ENCODE data around the gene EME2.
A peak's percentile ranks its signal among the peaks of the same experiment; 100 is the strongest.

The EME2 gene

DNA sequence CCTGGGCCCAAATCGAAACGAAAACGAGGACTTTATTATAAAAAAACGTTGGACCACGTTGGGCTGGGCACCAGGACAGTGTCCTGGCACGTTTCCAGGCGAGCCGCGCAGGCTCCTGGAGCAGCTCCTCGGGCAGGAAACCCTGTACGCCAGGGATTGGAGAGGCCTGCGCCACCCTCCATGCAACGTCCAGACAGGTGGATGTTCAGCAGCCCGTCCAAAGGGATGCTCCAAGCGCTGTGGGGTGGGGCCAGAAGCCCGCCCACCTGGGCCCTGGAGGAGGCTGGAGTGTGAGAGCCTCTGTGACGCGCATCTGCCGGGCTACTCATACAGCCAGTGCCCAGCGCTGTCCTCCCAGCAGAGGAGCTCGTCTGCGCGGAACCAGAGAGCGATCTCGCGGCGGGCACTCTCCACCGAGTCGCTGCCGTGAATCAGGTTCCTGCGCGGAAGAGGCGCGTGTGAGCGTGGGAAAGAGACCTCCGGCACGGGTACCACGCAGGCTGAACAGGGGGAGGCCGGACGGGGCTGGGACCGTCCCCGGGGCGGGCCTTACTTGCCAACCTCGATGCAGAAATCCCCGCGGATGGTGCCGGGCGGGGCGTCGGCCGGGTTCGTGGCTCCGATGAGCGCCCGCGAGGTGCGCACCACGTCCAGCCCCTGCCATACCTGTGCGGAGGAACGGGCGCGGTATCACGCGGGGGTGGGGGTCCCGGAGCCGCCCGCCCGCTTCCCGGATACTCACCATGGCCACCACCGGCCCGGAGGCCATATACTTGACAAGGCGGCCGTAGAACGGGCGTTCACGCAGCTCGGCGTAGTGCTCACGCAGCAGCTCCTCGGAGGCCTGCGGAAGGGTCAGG is 2.1 kb upstream of the EME2 start:
- no peak for TF ChIP-seq CTCF (IDR thresholded peaks at IDR 0.05; ENCODE audit: insufficient read depth, low read depth, low read length, missing control alignments)
- peak overlapping the region; percentile 98 for H3K4me3 ChIP-seq (ENCODE audit: low read depth, low read length)
- peak; percentile 69 for DNase-seq (ENCODE audit: low read depth)

DNA sequence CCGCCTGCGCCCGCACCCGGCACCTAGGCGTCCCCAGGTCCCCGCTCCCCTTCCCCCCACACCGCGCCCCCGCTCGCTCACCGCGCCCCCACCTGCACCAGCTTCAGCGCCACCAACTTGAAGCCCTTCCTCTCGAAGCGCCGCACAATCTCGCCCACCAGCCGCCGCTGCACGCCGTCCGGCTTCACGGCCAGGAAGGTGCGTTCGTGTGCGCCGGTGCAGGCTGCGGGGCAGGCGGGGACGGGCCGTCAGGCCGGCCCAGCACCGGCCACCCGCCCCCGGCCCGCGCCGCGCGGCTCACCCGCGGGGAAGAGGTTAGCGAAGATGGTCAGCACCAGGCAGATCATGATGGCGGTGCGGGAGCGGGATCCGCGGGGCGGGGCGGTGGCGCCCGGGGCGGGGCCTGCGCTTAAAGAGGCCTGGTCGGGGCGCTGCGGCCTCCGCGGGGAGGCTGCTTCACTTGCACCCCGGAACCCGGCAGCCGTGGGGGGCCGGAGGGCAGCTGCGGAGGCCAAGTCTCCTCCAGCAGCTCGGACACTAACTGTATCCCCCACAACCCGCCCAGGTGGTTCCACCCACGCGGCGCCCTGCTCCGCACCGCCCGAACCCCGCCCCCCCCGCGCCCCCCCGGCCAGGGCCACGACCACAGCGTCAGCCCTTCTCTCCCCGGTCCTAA is 1.3 kb upstream of the EME2 start, which contains the start of gene NME3:
TSS of gene NME3 (minus strand) at position 356 of the 676 bp plus-strand sequence. CDS start at position 347, 9 bp downstream.
- no peak for TF ChIP-seq CTCF (IDR thresholded peaks at IDR 0.05; ENCODE audit: insufficient read depth, low read depth, low read length, missing control alignments)
- DNase-seq (ENCODE audit: low read depth), result peak; percentile 80
- peak within 1 kb of the TSS; percentile 98 for H3K4me3 ChIP-seq (ENCODE audit: low read depth, low read length)

DNA sequence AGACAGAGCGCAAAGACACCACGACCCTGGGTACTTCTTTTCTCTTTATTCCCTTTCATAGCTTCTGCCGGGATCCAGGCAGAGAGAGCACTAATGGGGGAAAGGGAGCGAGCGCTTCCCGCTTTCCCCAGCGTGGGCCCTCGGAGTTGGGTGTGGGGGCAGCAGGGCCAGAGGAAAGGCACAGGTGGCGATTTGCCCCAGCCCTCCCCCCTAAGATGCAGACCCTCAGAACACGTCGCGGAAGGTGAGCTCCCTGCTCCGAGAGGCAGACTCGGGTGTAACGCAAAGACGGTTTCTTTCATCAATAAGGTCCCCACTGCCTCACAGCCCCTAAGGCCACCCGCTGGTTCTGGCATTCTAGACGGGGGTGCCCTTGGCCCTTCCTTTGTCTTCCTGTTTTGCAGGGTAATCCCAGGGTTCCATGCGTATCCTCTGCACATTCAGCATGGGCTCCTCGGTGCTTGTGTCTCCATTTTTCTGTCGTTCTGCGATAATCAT is 697 bp upstream of the EME2 start:
- H3K4me3 ChIP-seq (ENCODE audit: low read depth, low read length), result peak overlapping the region; percentile 98
- DNase-seq (ENCODE audit: low read depth), result no peak
- TF ChIP-seq CTCF (IDR thresholded peaks at IDR 0.05; ENCODE audit: insufficient read depth, low read depth, low read length, missing control alignments), result no peak

DNA sequence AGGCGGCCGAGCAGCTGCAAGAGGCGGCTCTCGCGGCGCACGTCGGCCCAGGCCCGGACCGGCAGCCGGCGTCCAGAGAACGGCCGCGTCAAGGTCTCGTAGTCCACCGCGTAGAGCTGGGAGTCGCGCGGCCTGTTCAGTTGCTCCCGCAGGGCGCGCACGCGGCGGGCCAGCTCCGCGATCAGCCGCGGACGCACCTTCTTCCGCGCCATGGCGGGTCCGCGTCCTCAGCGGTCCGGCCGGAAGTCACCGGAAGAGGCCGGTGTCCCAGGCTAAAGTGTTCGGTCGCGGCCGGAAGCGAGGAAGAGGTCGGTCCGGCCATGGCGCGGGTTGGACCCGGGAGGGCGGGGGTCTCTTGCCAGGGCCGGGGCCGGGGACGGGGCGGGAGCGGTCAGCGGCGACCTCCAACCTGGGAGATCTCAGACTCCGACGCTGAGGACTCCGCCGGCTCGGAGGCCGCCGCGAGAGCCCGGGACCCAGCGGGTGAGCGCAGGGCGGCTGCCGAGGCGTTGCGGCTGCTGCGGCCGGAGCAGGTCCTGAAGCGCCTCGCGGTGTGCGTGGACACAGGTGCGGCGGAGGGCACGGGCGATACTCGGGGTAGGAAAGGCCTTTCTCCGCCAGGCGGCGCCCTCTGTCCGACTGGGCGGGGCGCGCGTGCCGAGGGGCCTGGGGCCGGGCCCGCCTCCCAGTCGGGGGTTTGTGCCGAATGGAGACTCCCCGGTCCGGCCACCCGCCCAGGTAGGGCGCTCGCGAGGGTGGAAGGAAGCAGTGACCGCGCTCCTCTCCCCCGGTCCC is 495 bp downstream of the EME2 start, which contains the start of gene MRPS34:
TSS of gene MRPS34 (minus strand) at position 227 of the 795 bp plus-strand sequence. CDS start at position 212, 15 bp downstream.
- H3K4me3 ChIP-seq (ENCODE audit: low read depth, low read length), result peak within 1 kb of the TSS; percentile 98
- peak; percentile 92 for DNase-seq (ENCODE audit: low read depth)
- peak; percentile 82 for TF ChIP-seq CTCF (IDR thresholded peaks at IDR 0.05; ENCODE audit: insufficient read depth, low read depth, low read length, missing control alignments)

GRCh38 chr16:1773703-1774447 is 1.3 kb downstream of the EME2 start:
- DNase-seq (ENCODE audit: low read depth), result no peak

More at GRCh38 chr16:1773703-1774447, 1.3 kb downstream of the EME2 start:
- peak overlapping the region; percentile 98 for H3K4me3 ChIP-seq (ENCODE audit: low read depth, low read length)
- no peak for TF ChIP-seq CTCF (IDR thresholded peaks at IDR 0.05; ENCODE audit: insufficient read depth, low read depth, low read length, missing control alignments)
